HG02610 (cell line): Measurements from ENCODE around the gene MCM10.
"Not testable (repeated sequence)": the region's sequence is repeated elsewhere in the genome, so short reads cannot be mapped to it uniquely, and the experiment has no call there.

ENCODE experiments used
- ATAC-seq: cut with Tn5 transposase; IDR thresholded peaks from one replicate; pipeline ENCODE4 v1.9.1; 2021; ENCODE audit warnings: mild to moderate bottlenecking, moderate library complexity; ENCODE audit not compliant: unreplicated experiment

Gene MCM10

GRCh38 chr10:13160934-13161856 lies at the start of gene MCM10:
Gene MCM10 (plus strand): TSS chr10:13161558. CDS start chr10:13164203, 2,645 bp downstream.
- ATAC-seq = peak; percentile 99

DNA sequence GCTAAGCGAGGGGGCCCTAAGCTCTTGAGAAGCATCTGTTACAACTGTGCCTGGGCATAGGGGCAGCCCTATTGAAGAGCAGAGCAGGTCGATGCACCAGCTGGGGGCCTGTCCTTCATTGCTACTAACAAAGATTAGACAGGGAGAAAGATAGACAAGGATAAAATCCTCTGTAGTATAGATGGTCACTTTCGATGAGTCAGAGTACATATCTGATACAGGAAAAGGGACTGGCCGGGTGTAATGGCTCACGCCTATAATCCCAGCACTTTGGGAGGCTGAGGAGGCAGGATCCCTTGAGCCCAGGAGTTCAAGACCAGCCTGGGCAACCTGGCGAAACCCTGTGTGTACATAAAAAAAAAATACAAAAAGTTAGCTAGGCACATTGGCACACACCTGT lies 47.8 kb upstream of the MCM10 start:
- no peak for ATAC-seq

GRCh38 chr10:13115832-13116803 lies 45.2 kb upstream of the MCM10 start:
- ATAC-seq = no peak

- no peak for ATAC-seq
Observed at GRCh38 chr10:13117841-13118783, 43.2 kb upstream of the MCM10 start.

DNA sequence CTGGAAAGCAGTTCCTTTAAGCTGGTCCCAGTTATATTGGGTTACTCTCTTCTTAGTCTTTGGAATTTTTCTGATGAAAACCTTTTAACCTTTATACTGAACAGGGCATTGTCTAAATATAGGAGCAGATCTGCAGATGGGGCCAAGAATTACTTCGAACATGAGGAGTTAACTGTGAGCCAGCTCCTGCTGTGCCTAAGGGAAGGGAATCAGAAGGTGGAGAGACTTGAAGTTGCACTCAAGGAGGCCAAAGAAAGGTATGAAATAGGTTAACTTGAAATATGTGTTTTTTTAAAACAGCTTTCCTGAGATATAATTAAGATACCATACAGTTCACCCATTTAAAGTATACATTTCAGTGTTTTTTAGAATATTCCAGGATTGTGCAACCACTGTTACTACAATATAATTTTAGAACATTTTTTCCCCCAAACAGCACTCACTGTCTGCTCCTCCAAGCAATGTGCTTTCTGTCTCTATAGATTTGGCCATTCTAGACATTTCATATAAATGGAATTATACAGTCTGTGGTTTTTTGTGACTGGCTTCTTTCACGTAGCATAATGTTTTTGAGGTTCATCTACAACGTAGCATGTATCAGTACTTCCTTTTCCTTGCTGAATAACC lies 42.5 kb upstream of the MCM10 start:
- no peak for ATAC-seq

DNA sequence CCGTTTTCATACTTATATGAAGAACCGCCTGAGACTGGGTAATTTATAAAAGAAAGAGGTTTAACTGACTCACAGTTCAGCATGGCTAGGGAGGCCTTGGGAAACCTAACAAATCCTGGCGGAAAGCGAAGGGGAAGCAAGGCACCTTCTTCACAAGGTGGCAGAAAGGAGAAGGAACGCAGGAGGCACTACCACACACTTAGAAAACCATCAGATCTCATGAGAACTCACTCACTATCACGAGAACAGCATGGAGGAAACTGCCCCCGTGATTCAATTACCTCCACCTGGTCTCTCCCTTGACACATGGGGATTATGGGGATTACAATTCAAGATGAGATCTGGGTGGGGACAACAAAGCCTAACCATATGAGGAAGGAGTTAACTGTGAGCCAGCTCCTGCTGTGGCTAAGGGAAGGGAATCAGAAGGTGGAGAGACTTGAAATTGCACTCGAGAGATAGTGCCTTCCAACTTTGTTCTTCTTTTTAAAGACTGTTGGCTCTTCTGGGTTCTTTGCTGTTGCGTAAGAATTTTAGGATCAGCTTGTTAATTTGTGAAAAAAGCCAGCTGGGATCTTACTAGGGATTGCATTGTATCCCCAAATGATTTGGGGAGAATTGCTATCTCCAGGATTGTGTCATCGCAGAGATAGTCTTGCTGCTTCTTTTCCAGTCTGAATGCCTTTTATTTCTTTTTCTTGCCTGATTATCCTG lies 40.4 kb upstream of the MCM10 start:
- no peak for ATAC-seq

DNA sequence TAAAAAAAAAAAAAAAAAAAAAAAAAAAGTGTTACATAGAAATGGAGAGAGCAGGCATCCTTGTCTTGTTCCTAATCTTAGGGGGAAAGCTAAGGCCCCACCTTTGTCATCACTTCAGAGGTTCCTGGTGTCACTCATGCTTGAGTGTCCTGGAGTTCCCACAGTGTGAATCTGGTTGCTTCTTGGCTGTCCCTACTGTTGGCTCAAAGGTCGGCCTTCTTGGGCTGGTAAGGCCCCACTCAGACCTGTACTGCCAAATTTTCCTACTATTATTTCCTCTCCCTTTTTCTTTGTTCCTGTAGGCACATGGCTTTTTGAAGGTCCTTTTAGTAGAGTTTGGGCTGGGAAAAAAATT lies 39.9 kb upstream of the MCM10 start:
- ATAC-seq = no peak

DNA sequence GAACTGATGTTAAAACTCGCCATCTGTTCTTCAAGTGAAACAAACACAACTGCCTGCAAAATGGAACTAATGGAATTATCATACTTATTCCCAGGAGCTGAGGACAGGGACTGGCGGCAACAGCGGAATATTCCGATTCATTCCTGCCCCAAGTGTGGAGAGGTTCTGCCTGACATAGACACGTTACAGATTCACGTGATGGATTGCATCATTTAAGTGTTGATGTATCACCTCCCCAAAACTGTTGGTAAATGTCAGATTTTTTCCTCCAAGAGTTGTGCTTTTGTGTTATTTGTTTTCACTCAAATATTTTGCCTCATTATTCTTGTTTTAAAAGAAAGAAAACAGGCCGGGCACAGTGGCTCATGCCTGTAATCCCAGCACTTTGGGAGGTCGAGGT lies 24.7 kb upstream of the MCM10 start:
- ATAC-seq = no peak

- ATAC-seq = no peak
Observed at GRCh38 chr10:13139150-13139549, 22.2 kb upstream of the MCM10 start.

DNA sequence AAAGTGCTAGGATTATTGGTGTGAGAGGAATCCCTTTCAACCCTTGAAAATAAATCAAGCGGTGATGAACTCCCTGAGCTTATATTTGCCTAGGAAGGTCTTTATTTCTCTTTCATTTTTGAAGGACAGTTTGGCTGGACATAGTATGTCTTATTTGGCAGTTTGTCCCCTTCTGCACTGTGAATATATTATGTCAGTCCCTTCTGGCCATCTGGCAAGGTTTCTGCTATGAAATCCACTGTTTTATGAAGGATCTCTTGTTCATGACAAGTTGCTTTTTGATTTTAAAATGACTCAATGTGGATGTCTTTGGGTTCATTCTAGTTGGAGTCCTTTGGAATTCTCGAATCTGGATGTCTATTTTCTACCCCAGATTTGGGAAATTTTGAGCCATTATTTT lies 21.7 kb upstream of the MCM10 start:
- no peak for ATAC-seq

DNA sequence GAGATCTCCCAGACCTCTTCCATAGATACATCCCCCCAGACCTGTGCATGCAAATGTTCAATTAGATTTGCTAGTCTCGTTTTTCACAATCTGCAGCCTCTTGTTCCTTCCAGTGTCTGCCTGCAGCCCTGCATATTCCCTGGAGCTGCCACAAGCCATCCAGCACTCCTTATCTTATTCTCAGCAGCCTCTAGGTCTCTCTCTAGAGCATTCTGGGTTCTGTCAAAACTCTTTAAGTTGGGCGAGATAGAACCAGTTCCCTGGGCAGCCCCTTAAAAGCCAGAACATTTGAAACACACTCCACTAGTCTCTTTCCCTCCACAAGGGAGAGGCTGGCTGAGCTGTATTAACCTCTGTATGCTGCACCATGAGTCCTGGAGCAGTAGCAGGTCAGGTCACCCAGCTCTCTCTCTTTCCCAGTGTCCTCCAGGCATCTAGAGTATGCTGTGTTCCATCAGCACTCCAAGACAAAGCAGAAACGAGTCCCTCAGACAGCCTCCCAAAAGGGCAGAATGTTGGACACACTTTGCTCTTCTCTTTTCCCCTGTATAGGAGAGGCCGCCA lies 20.6 kb upstream of the MCM10 start:
- no peak for ATAC-seq

DNA sequence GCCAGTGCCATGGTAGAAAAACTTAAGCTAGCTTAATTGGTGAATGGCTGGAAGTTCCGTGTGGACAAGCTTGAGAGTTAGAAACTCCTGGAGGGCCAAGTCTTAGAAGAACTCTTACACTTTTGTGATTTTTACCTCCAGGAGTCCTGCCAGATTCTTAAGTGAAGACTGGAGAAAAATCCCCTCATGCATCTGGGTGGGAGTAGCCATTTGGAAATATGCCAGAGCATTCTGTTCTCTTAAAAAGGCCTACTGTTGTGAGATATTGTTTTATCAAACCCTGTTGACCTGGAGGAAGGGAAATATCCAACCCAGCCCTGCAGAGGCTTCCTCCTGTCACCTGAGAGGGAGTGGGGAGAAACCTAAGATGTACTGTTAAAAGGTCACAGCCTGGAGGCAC lies 17.6 kb upstream of the MCM10 start:
- ATAC-seq = no peak

DNA sequence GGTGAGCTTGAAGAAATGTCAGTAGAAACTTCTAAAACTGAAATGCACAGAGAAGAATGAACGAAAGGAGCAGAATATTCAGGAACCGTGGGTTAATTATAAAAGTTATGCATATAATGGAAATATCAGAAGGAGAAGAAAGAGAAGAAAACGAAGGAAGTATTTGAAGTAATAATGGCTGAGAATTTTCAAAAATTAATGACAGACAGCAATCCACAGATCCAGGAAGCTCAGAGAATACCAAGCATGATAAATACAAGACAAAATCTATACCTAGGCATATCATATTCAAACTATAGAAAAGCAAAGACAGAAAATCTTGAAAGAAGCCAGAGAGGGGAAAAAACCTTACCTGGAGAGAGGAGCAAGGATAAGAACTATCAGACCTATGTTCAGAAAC lies 16.5 kb upstream of the MCM10 start:
- ATAC-seq = no peak

DNA sequence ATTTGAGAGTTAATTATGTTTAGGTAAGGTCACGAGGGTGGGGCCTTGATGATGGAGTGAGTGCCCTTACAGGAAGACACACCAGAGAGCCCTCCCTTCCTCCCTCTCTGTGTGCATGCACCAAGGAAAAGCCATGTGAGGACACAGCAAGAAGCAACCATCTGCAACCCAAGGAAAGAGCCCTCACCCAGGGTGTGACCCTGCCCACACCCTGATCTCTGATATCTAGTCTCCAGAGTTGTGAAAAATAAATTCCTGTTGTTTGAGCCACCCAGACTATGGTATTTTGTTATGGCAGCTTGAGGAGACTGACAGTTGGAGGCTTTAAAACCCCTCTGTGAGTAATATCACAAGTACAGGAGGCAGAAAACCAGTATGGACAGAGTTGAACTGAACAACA lies 15.0 kb upstream of the MCM10 start:
- no peak for ATAC-seq

DNA sequence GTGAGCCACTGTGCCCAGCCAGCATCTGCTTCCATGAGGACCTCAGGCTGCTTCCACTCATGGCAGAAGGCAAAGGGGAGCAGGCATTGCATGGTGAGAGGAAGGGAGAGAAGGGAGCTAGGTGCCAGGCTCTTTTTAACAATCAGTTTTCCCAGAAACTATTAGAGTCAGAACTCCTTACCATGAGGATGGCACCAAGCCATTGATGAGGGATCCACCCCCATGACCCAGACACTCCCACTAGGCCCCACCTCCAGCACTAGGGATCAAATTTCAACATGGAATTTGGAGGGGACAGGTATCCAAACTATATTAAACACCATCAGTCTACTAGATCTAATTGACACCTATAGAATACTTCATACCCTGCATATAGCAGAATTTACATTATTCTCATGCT lies 14.2 kb upstream of the MCM10 start:
- ATAC-seq = no peak

DNA sequence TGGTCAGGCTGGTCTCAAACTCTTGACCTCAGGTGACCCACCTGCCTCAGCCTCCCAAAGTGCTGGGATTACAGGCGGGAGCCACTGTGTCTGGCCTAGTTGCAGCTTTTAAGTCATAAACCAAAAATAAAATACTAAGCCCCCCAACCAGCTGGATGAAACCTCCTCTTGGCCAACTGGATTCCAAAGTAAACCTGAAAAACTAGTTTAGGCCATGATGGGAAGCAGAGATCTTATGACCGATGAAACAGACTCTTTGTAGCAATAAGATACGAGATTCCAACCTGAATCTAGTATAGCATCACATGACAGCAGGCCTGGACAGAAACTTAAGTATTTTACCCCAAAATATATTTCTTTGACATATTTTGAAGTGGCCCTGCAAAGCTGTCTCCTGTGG lies 9.1 kb upstream of the MCM10 start:
- no peak for ATAC-seq

GRCh38 chr10:13155860-13156259 lies 5.5 kb upstream of the MCM10 start:
- not testable (repeated sequence) for ATAC-seq

GRCh38 chr10:13158401-13158800 lies 3.0 kb upstream of the MCM10 start:
- ATAC-seq = no peak

GRCh38 chr10:13161857-13162271 lies 506 bp downstream of the MCM10 start:
- ATAC-seq = no peak
